PFSK-1 (cell line): ENCODE data around the gene MMP28.

Experiments used
- FOXP2 ChIP-seq: optimal IDR thresholded peaks from 2 replicates; pipeline ENCODE3; 2011; ENCODE audit warnings: borderline replicate concordance, control low read depth, inconsistent platforms; ENCODE audit not compliant: insufficient read depth; ENCODE audit errors: extremely low read length, extremely low read depth
- POLR2AphosphoS5 ChIP-seq: IDR thresholded peaks from 2 replicates; pipeline ENCODE4 v1.6.1; 2012; ENCODE audit warnings: low read depth, mild to moderate bottlenecking, control low read depth, low read length, moderate library complexity
- SIN3A ChIP-seq: IDR thresholded peaks from 2 replicates; pipeline ENCODE4 v1.6.1; 2012; ENCODE audit warnings: mild to moderate bottlenecking, low read length, moderate library complexity, borderline replicate concordance; ENCODE audit not compliant: insufficient read depth
- TAF1 ChIP-seq: IDR thresholded peaks from 2 replicates; pipeline ENCODE4 v1.6.1; 2012; ENCODE audit warnings: low read length, control low read depth, borderline replicate concordance; ENCODE audit not compliant: insufficient read depth
- TF ChIP-seq, protein P1 (sequence below), 2 experiments: IDR thresholded peaks; 2 replicates each; pipeline versions ENCODE4 v1.6.1 to v1.8.0; 2011 to 2012; ENCODE audit warnings: low read depth in 2 of 2, low read length in 2 of 2, control low read depth in 1 of 2, inconsistent platforms in 1 of 2, mild to moderate bottlenecking in 1 of 2, moderate library complexity in 1 of 2; ENCODE audit not compliant: insufficient read depth in 1 of 2

DNA sequence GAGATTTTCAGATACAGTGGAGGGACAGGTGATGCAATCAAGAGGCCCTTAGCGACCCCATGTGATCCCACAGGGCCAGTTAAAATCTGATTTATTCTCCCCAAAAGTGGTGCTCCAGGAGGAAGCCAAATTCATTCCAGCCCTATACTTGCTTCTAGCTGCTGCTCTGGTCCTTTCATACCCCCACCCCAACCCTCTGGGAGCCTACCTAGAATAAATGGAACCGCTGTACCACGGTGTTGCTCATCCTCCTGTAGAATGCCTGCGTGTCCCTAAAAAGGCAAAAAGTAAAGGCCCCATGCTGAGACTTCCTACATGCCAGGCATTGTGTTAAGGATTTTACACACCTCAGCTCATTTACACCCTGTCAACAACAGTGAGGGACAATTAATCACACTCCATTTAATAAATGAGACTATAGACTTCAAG is 66.0 kb downstream of the MMP28 start:
- TF ChIP-seq POLR2AphosphoS5 (no peak), TAF1 (no peak), SIN3A (no peak), FOXP2 (no peak)
- TF ChIP-seq, protein P1, sequence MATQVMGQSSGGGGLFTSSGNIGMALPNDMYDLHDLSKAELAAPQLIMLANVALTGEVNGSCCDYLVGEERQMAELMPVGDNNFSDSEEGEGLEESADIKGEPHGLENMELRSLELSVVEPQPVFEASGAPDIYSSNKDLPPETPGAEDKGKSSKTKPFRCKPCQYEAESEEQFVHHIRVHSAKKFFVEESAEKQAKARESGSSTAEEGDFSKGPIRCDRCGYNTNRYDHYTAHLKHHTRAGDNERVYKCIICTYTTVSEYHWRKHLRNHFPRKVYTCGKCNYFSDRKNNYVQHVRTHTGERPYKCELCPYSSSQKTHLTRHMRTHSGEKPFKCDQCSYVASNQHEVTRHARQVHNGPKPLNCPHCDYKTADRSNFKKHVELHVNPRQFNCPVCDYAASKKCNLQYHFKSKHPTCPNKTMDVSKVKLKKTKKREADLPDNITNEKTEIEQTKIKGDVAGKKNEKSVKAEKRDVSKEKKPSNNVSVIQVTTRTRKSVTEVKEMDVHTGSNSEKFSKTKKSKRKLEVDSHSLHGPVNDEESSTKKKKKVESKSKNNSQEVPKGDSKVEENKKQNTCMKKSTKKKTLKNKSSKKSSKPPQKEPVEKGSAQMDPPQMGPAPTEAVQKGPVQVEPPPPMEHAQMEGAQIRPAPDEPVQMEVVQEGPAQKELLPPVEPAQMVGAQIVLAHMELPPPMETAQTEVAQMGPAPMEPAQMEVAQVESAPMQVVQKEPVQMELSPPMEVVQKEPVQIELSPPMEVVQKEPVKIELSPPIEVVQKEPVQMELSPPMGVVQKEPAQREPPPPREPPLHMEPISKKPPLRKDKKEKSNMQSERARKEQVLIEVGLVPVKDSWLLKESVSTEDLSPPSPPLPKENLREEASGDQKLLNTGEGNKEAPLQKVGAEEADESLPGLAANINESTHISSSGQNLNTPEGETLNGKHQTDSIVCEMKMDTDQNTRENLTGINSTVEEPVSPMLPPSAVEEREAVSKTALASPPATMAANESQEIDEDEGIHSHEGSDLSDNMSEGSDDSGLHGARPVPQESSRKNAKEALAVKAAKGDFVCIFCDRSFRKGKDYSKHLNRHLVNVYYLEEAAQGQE (IDR thresholded peaks at IDR 0.05; ENCODE audit: insufficient read depth in 1 of 2, low read depth in 2 of 2, low read length in 2 of 2): no peak
